G401.6 (cell line): ENCODE results near the gene HYLS1.
"Not testable (repeated sequence)": the region's sequence is repeated elsewhere in the genome, so short reads cannot be mapped to it uniquely, and the experiment has no call there.

ENCODE experiments used
- FAIRE-seq: peaks from 2 replicates; lab custom pipeline; 2012; peaks lifted over from hg19 to GRCh38; lab: Jason Lieb, UNC

HYLS1 gene

GRCh38 chr11:125902927-125903710 lies 15.7 kb downstream of the HYLS1 start, which contains the start of gene PUS3:
Gene PUS3, minus strand, starts transcription at chr11:125903206. Its CDS starts 6,922 bp downstream, at chr11:125896284.
- peak; percentile 61 for FAIRE-seq

GRCh38 chr11:125903711-125904659 lies 16.5 kb downstream of the HYLS1 start, which contains the start of gene DDX25:
Gene DDX25, plus strand, starts transcription at chr11:125904508. Its CDS starts 10 bp downstream, at chr11:125904518.
- FAIRE-seq, result no peak

DNA sequence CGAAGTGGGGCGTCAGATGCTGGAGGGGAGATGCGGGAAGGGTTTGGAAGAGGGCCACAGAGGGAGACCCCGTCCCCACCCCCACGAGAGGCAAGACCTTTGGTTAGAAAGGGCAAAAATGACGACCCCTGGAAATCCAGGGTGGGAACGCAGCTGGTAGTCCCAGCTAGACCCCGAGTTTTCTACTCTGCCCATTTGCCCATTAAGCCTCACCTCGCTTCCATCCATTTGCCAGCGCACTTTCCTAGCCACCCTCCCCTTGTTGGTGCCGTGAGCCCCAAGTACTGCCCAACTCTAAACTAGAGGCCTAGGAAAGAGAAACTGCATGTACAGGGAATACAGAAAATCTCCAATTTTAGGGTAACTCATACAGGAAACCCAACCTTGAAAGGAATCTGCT lies 17.2 kb downstream of the HYLS1 start:
- no peak for FAIRE-seq

- FAIRE-seq, result no peak
These were observed 22.9 kb downstream of the HYLS1 start for GRCh38 chr11:125910226-125910849.

DNA sequence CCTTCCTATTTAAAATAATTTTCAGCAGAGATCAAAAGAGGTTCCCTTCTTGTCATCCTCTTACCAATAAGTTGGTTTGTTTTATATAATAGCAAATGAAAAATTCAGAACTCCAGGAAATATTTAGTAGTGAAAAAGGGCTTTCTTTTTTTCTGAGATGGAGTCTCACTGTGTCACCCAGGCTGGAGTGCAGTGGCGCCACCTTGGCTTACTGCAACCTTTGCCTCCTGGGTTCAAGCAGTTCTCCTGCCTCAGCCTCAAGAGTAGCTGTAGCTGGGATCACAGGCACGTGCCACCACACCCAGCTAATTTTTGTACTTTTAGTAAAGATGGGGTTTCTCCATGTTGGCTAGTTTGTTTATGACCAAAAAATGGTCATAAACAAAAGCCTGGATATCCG lies 27.1 kb downstream of the HYLS1 start:
- FAIRE-seq, result not testable (repeated sequence)

DNA sequence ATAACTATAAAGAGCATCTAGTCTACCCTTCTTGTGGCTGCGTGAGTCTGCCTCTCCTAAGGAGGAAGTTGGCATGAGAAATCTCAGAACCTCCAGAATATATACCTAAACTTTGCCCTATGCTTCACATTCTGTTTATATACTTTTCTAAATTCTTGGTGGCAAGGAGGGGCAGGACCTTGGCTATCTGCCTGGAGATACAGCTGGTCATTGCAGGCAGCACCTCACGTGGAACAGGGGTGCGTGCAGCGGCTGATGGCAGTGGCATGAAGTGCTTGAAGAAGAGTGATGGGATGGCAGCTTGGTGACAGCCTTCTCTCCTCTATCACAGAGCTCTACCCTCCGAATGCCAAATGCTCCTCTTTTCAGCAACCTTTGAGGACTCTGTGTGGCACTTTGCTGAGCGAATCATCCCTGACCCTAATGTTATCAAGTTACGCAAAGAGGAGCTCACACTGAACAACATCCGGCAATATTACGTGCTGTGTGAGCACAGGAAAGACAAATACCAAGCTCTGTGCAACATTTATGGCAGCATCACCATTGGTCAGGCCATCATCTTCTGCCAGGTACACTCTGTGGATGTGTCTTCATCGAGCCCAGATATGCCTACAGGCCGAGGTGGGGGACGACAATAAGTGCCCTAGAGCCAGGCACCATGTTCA lies 29.3 kb downstream of the HYLS1 start:
- no peak for FAIRE-seq

GRCh38 chr11:125918140-125918840 lies 30.8 kb downstream of the HYLS1 start:
- no peak for FAIRE-seq

GRCh38 chr11:125921042-125921441 lies 33.6 kb downstream of the HYLS1 start:
- no peak for FAIRE-seq

DNA sequence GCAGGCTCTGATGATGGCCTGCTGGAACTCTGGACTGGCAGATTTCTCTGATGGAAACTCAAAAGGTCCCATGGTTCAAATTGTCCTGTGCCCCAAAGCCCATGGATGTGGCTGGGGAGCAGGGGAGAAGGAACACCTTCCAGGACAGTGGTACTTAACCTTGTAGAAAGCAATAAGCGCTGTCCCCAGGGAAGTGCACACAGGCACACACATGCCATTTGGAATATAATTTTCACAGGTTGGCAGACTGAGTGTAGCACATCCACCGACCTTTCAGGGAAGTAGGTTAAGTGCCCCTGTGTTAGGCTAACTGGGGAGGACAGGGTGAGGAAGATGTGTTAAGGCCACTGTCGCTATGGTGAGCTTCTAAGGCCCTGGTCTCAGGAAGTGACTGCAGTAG lies 34.7 kb downstream of the HYLS1 start:
- FAIRE-seq, result no peak

DNA sequence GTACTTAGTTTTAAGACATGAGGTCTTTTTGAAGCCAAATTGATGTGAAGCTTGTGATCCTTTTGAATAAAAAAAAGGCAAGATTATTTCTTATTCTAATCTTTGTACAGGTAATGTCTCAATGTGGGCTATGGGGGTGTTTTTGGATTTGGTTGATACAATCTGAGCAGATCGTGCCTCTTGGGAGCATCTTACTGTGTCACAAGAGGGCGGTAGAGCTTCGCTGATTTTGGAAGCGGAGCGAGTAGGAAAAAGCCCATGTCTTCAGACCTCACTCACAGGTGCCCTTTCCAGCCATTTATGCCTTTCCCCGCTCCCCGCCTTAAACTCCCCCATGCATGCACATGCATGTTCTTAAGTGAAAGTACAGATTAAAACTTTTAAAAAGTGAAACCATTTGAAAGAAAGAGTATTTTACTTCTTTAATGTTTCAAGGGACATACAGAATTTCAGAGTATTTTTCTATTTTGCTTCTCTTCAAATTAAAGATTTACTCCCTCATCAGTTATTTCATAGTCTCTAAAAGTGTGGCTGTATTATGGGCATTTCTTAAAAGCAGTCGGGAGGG lies 35.6 kb downstream of the HYLS1 start:
- FAIRE-seq, result peak; percentile 56

DNA sequence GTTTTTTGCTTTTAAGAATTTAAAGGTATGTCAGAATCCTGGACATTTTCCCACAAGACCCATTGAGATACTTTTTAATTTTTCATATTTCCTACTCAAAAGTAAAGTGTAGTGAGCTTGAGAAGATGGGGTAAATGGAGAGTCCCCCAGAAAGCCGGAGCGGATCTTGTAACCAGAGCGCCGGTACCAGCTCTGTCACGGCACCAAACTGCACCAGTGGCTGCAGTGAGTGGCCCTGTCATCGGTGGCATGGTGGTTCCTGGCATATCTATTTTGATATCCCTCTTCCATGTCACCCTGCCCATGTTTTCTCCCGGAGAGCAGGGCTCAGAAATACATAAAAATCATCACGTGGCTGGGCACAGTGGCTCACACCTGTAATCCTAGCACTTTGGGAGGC lies 36.2 kb downstream of the HYLS1 start:
- no peak for FAIRE-seq

DNA sequence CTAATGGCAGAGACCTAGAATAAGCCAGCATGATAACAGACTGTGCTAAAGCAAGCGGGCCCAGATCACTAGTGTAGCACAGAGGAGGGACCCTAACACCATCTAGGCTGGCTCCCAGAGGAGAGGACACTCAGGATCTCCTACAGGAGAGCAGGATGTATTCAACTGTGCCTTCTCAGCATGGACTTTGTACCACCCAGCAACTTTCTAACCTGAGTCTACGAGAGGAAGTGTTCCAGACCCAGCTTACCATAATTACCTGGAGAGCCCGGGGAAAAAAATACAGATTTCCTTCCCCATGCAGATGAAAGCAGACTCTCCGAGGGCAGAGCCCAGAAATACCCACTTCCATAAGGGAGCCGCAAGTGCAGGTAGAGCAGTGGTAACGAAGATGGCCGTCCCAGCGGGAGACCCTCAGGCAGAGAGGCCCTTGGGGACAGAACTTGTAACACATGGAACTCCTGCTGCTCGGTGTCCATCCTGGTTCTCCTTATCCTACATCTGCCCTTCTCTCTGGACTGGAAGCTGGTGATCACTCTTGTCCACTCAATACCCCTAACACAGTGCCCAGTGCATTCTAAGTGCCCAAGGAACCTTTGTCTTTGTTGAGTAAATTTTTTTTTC lies 37.0 kb downstream of the HYLS1 start:
- FAIRE-seq, result no peak

DNA sequence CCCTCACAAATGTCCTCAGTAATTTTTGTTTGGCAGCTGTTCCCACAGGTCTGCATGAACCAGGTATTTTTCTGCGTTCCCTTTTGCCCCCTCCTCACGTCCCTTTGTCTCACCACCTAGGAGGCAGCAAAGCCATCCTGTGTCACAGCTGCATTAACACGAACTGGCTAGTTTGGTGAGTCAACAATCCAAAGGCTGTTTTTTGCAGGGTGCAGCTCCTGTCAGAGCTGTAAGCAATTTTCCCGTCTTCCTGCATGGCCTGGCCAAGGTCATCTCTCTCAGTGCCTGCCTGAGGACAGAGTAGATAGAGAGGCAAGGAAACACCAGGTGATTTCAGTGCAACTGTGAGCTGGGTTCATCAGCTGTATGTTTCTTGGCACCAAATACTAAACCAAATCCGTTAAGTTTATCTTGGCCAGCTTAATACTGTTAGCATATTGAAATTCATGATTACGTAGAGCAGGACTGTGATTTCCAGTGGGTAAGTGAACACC lies 37.8 kb downstream of the HYLS1 start:
- FAIRE-seq, result no peak

DNA sequence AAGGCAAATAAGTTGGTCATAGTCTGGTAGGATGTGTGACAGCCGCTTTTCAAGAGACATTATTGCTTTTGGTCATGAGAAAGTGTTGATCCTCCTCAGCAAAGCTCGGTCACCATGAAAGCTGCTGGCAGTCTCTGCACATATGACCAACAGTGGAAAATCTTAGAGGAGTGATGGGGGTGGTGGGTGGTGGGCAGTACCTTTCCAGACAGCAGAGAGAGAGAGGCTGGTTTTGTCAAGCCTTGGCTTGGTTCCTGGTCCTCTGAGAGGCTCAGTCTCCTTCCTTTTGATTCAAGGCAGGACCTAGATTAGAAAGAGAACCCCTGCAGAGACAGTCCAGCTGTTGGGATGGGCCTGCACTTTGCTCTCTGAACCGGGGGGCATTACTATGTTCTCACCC lies 38.3 kb downstream of the HYLS1 start:
- no peak for FAIRE-seq

- no peak for FAIRE-seq
These were observed 39.2 kb downstream of the HYLS1 start for GRCh38 chr11:125926682-125927081.

DNA sequence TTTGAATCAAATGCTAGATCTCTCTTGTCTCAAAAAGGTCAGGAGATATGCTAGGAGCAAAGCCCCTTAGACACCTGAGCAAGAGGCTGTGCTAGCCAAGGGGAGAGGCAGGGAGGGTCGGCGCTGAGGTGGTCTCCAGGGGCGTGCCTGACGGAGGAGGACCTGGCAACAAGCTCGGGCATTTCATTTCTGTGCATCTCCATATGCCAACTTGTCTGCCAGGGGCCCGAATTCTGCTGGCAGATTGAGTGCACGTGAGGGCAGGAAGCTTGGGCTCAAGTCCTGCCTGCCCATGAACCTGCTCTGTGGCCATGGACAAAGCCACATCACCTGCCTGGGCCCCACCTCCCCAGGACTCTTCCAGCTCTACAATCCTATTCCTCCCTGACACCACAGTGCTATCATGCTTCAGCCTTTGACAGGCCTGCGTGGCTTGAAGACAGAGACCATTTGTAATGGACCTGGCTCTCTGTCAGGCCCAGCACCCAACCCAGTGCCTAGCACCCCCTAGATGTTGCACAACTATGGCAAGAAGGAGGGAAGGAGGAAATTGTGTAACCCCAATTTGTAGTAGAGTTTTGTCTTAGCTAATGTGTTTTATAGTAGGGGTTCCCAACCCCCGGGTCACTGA lies 42.1 kb downstream of the HYLS1 start:
- no peak for FAIRE-seq

DNA sequence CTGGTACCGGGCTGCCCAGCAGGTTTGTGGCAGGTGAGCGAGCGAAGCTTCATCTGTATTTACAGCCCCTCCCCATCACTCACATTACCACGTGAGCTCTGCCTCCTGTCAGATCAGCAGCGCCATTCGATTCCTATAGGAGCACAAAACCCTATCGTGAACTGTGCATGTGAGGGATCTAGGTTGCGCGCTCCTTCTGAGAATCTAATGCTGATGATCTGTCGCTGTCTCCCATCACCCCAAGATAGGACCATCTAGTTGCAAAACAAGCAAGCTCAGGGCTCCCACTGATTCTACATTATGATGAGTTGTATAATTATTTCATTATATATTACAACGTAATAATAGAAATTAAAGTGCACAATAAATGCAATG lies 42.6 kb downstream of the HYLS1 start:
- FAIRE-seq, result no peak

DNA sequence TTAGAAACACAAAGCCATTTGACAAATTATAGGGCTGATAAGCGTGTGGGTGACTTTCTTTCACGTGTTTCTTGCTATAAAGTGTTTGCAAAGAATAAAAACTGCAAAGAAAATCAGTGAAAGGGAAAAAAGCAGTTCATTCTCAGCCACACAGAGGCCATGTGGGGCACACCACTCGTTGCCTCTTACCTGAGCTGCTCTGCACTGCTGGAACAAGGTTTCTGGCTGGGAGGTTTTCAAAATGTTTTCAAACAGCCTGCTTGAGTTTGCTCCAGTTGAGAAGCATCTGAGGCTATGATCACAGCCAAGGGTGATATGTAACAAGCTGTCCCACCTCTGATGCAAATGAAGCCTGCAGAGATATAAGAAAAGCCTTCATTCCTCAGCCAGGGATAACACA lies 43.6 kb downstream of the HYLS1 start:
- no peak for FAIRE-seq

DNA sequence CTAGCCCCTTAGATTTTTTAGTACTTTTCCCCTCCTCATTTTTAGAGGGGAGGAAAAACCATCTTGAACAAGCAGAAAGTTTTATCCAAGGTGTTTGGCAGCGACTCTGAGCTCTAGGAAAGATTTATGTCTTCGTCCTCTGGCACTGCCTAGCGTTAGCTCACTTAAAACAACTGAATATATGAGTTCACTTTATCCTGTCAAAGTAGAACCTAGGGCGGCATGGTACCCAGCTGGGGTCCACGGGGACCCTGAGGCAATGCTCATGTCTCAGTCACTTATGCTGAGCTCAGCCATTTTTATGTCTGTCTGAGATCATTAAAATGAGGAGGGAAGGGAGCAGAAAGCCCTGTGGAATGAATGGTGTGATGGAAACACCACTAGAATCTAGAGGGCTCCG lies 44.2 kb downstream of the HYLS1 start:
- no peak for FAIRE-seq

- no peak for FAIRE-seq
These were observed 44.8 kb downstream of the HYLS1 start for GRCh38 chr11:125932301-125932700.
